C4-2B (cell line): ENCODE results near the gene APOBEC3A.

Source experiments
- H3K27ac ChIP-seq: fragments of 450-650 bp; 2 replicates; pipeline ENCODE4 v1.5.1; 2017
- CTCF ChIP-seq: fragments of 450-650 bp; conservative IDR thresholded peaks from 2 replicates; pipeline ENCODE4 v1.5.1; 2017; ENCODE audit warnings: mild to moderate bottlenecking
- ZFX ChIP-seq: fragments of 450-650 bp; IDR thresholded peaks from 2 replicates; pipeline ENCODE4 v1.6.1; 2017

APOBEC3A gene

GRCh38 chr22:38924347-38924952 is 33.0 kb upstream of the APOBEC3A start:
- H3K27ac ChIP-seq = peak overlapping the region; percentile 83
- TF ChIP-seq ZFX (no peak), CTCF (no peak)

GRCh38 chr22:38925571-38926041 is 31.8 kb upstream of the APOBEC3A start:
- TF ChIP-seq CTCF (no peak), ZFX (no peak)
- H3K27ac ChIP-seq = peak overlapping the region; percentile 27

- TF ChIP-seq ZFX = no peak
- TF ChIP-seq CTCF = no peak
- H3K27ac ChIP-seq = no peak overlapping the region
Observed at GRCh38 chr22:38927033-38927781, 30.2 kb upstream of the APOBEC3A start.

- no peak for TF ChIP-seq ZFX
- no peak overlapping the region for H3K27ac ChIP-seq
Observed at GRCh38 chr22:38930512-38930911, 26.9 kb upstream of the APOBEC3A start.

- no peak for TF ChIP-seq CTCF
- no peak for TF ChIP-seq ZFX
- peak overlapping the region; percentile 54 for H3K27ac ChIP-seq
Observed at GRCh38 chr22:38935023-38935422, 22.4 kb upstream of the APOBEC3A start.

- TF ChIP-seq CTCF = no peak
- no peak for TF ChIP-seq ZFX
- H3K27ac ChIP-seq = peak overlapping the region; percentile 54
Observed at GRCh38 chr22:38935616-38936015, 21.8 kb upstream of the APOBEC3A start.

- no peak for TF ChIP-seq ZFX
- no peak for TF ChIP-seq CTCF
- peak overlapping the region; percentile 1; the same call in 1 of the 2 replicates for H3K27ac ChIP-seq
Observed at GRCh38 chr22:38936562-38936961, 20.8 kb upstream of the APOBEC3A start.

- TF ChIP-seq CTCF (no peak), ZFX (no peak)
- peak overlapping the region; percentile 1; the same call in 1 of the 2 replicates for H3K27ac ChIP-seq
Observed at GRCh38 chr22:38937036-38937435, 20.4 kb upstream of the APOBEC3A start.
